GM18511 (cell line): Measurements from ENCODE around the gene MTA1.

Experiments
- ATAC-seq: cut with Tn5 transposase; IDR thresholded peaks from one replicate; pipeline ENCODE4 v1.9.1; 2021; ENCODE audit warnings: mild to moderate bottlenecking, moderate library complexity; ENCODE audit not compliant: unreplicated experiment

MTA1 gene

GRCh38 chr14:105442125-105442524 is 22.5 kb downstream of the MTA1 start:
- no peak for ATAC-seq

DNA sequence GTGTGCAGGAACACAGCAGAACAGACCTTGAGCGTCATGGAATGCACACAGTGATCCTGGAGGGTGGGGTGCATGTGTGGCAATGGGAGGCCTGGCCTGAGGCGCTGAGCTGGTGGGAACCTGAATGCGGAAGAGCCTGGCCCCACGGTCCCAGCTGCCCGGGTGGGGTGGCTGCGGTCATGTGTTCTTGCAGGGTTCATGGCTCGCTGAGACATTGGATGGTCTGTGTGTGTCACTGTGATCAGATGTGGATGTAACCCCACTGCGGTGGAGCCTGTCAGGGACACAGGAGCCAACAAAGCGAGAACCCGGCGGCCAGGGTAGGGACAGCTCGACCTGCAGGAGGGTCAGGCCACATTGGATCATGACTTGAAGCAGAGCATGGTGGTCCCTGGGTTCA is 23.2 kb downstream of the MTA1 start:
- ATAC-seq: no peak

GRCh38 chr14:105444859-105445258 is 25.2 kb downstream of the MTA1 start:
- ATAC-seq: no peak

DNA sequence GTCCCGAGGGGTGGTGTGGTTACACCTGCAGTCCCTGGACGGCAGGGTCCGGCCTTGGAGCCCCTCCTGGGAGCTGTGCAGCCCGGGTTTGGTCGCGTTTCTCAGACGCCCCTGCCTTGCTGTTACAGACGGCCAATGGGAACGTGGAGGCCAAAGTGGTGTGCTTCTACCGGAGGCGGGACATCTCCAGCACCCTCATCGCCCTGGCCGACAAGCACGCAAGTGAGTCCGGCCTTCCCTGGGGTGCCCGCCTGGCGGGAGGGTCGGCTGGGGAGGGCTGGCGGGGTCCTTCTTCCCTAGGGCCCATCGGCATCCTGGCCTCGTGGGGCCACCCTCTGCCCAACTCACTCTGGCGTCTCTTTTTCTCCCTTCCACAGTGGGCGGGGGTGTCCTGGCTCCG is 25.7 kb downstream of the MTA1 start:
- ATAC-seq: no peak

DNA sequence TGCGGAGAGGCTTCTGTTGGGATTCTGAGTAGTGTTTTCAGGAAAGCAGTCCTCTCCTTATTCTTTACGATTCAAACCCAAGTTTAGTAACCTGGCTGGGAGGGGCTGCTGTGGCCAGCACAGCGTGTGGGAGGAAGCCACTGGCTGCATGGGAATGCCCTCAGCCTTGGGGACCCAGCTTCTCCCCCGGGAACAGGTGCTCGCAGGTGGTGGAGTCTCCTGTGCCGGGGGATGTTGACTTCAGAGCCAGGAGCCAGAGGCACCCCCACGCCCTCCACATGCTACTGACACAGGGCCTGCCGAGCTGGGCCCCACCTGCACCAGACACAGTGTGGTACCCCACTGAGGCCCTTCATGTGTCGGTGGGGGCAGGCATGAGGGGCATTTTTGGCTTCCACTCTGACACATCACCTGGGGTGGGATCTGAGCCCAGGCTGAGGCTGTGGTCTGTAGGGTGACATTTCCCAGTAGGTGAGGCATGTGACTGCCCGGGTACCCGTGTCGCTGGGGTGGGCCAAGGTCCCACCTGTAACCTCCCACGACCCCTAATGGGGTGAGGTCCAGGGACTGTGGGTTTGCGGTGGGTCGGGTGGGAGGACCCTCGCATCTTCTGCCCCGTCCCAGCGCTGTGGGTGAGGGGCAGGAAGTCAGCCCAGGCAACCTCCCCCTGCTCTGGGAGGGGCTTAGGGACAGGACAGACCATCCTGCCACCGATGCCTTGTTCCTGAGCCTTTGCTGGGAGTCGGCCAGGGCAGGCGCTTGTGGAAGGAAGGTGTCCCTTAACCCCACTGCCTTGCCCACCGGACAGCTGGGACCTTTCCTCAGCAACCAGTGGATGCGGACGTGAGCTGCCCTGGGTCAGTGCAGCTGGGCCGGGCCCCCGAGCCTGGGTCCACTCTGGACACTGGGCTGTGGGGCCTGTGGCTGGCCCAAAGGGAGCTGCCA is 26.5 kb downstream of the MTA1 start:
- no peak for ATAC-seq

- ATAC-seq: no peak
These were observed 27.3 kb downstream of the MTA1 start for GRCh38 chr14:105446971-105447370.

- ATAC-seq: no peak
These were observed 28.3 kb downstream of the MTA1 start for GRCh38 chr14:105447651-105448640.

- no peak for ATAC-seq
These were observed 29.1 kb downstream of the MTA1 start for GRCh38 chr14:105448706-105449111.

DNA sequence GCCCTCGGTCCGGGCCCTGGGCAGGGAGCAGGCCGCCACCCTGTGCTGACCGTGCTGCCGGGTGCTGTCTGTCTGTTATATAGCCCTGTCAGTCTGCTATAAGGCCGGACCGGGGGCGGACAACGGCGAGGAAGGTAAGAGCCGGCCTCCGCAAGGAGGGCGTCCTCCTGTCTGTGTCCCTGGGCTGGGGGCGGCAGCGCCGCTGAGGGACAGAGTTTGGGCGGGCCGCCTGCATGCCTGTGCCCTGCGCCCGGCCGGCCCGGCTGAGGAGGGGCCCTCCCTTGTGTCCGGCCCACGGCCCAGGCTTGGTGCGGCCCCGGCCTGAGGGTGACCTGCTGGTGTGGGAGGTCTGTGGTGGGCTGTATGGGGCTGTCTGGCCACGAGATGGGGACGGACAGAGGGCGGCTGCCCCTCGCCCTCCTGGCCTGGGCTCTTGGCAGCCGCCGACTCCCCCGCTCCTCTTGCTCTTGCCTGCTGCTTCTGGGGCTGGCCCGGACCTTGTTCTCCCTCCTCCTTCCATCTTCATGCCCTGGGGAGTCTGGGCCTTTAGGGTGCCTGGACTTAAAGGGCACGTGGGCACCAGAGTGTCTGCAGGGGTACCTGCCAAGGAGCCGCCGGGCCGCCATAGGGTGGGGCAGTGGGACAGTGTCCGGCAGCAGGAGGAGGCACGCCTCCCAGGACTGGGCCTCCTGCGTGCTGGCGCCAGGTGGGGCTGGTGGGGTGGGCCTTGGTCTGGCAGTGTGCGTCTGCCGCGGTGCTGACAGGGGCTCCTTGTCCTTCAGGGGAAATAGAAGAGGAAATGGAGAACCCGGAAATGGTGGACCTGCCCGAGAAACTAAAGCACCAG is 29.9 kb downstream of the MTA1 start:
- ATAC-seq: no peak

DNA sequence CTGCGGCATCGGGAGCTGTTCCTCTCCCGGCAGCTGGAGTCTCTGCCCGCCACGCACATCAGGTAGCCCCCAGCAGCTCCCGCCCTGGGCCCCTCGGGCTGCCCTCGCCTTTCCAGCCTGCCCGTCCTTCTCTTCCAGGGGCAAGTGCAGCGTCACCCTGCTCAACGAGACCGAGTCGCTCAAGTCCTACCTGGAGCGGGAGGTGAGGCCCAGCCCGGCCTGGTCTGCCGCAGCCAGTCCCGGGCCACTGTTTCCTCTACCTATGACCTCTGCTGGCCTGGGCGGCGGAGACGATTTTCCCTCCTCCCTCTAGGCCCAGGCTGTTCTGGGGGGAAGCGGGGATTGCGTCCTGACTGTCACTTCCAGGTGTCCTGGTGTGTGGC is 30.5 kb downstream of the MTA1 start:
- no peak for ATAC-seq

DNA sequence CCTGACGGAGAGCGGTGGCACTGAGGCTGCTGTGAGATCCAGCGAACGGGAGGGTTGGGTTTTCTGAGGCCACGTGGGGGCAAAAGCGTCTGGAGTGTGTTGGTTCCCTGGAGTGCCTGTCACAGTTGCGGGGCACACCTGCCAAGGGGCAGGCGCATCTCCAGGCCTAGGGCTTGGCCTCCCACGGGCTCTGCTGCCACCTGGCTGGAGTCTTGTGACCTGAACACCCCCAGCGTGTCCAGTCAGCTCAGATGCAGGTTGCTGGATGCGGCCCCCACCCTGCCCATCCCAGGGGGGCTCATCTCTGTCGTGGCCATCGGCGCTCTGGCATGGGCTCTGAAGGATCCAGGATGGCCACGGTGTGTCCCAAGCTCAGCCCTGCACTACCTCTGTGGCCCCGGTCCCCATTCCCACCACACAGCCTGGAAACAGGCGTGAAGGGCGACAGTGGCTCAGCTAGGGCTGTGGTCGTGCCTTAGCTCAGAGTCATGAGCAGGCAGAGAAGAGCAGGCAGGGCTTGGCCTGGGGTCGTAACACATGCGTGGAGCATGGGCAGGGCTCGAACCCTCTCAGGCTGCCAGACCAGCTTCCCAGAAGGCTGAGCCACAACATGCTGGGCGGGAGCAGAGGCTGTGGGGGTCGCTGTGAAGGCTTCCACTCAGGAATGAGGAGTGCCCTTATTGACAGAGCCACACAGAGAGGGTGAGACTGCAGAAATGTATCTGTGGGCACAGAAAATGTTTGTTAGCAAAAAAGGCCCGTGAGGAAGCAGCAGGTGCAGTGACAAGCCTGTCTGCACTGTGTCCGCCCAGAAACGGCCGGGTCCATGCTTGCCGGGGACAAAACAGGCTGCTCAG is 31.5 kb downstream of the MTA1 start:
- no peak for ATAC-seq

- no peak for ATAC-seq
These were observed 33.3 kb downstream of the MTA1 start for GRCh38 chr14:105452963-105453362.

- ATAC-seq: no peak
These were observed 34.2 kb downstream of the MTA1 start for GRCh38 chr14:105453847-105454246.

DNA sequence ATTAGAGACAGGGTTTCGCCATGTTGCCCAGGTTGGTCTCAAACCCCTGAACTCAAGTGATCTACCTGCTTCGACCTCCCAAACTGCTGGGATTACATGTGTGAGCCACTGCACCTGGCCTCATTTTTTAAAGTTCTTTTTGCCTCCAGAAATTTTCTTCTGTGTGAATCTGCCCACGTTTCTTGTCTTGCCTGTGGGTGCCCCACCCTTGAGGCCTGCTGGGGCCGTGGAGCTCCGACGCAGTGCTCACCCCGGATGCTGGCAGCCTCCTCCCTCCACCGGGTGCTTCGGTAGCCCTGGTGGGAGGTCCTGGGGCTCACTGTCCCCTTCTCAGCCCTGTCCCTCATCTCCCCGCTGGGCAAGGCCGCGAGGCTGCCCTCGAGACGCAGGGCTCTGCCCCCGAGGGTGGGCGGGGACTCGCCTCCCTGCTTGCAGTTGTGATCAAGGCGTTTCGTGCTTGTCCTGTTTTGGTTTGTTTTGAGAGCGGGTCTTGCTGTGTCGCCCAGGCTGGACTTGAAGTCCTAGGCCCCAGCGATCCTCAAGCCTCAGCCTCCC is 35.5 kb downstream of the MTA1 start:
- no peak for ATAC-seq

DNA sequence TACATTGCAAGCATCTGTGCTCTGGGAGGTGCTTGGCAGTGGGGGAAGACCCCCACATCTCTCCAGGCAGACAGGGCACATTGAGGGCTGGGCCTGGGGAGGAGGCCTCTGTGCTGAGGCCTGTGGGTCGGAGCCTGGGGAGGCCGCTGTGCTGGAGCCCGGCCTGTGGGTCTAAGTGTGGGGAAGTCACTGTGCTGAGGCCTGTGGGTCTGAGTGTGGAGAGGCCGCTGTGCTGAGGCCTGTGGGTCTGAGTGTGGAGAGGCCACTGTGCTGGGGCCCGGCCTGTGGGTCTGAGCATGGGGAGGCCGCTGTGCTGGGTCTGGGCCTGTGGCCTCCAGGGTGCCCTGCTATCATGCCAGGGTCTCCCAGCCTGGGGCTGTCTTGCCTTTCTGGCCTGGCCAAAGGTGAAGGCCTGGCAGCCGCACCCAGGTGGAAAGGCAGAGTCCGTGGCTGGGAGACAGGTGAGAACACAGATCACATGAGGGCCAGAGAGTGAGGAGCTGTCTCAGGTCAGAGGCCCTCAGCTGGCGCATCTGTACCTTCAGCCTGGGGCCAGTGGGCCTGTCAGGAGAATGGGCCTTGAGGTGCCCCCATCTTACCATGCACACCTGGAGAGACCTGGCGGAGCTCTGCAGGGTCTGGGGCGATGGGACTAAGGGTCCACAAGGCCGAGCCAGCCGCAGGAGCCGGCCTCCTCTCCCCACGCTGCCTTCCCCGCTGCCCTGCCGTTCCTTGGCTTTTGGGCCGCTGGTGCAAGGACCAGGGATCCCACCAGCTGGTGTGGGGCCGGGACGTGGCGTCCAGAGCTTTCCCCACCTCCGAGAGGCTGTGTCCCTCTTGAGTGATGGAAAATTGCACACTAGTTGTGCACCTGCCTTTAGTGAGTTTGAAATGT is 36.4 kb downstream of the MTA1 start:
- no peak for ATAC-seq

- no peak for ATAC-seq
These were observed 37.4 kb downstream of the MTA1 start for GRCh38 chr14:105456736-105457617.

DNA sequence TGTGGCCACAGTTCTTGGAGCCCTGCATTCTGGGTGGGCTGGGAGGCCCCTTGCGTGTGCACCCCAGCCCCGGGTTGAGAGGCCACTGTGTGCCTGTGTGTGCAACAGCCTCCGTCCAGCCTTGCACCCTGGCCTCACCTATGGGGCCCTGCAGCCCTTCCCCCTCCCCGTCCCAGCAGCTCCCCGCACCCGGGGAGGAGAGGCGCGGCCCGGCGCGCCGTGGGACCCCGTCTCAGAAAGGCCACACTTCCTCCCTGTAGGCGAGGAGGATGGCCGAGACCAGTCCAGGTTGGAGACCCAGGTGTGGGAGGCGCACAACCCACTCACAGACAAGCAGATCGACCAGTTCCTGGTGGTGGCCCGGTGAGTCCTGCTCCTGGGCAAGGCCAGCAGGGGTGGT is 38.4 kb downstream of the MTA1 start:
- ATAC-seq: no peak

- ATAC-seq: no peak
These were observed 38.9 kb downstream of the MTA1 start for GRCh38 chr14:105458571-105458970.
